ENCODE data around the gene ZPR1.
A peak's percentile ranks its signal among the peaks of the same experiment; 100 is the strongest.

Gene ZPR1

GRCh38 chr11:116796548-116796947 is 8.7 kb upstream of the ZPR1 start:
- no peaks in the 10 kb centered on the region for H3K36me3 ChIP-seq
- no peaks in the 10 kb centered on the region for H4K20me1 ChIP-seq
- no peak overlapping the region for H3K27ac ChIP-seq
- no peak overlapping the region for H3K4me2 ChIP-seq
- no peak overlapping the region for H3K9ac ChIP-seq
- H3K27me3 ChIP-seq, result no peaks in the 10 kb centered on the region
- H3K4me3 ChIP-seq, result no peak overlapping the region
- TF ChIP-seq Cebpa-rat (IDR thresholded peaks at IDR 0.05), result no peak
- H3K4me1 ChIP-seq, result peaks cover 0 to 9% (median 0%) of the 10 kb centered on the region in 10 experiments; a peak in 6 of 20 replicates
- peaks cover 0 to 12% (median 0%) of the 10 kb centered on the region in 11 experiments; a peak in 1 of 22 replicates for H3K9me3 ChIP-seq (replicated peaks in 1 of 11)

- H3K4me1 ChIP-seq, result peaks cover 0 to 15% (median 0%) of the 10 kb centered on the region in 10 experiments; a peak in 6 of 20 replicates
- H3K27me3 ChIP-seq, result no peaks in the 10 kb centered on the region
- peaks cover 0 to 12% (median 0%) of the 10 kb centered on the region in 11 experiments; a peak in 1 of 22 replicates for H3K9me3 ChIP-seq (replicated peaks in 1 of 11)
- no peak overlapping the region for H3K4me2 ChIP-seq
- H4K20me1 ChIP-seq, result no peaks in the 10 kb centered on the region
- no peak overlapping the region for H3K4me3 ChIP-seq
- no peak overlapping the region for H3K27ac ChIP-seq
- no peaks in the 10 kb centered on the region for H3K36me3 ChIP-seq
- no peak overlapping the region for H3K9ac ChIP-seq
- TF ChIP-seq Cebpa-rat (IDR thresholded peaks at IDR 0.05), result no peak
These were observed 7.0 kb upstream of the ZPR1 start for GRCh38 chr11:116794851-116795250.

- peaks cover 0 to 17% (median 4%) of the 10 kb centered on the region in 10 experiments; a peak in 17 of 20 replicates for H3K4me1 ChIP-seq
- no peak overlapping the region for H3K27ac ChIP-seq
- no peak for TF ChIP-seq Cebpa-rat (IDR thresholded peaks at IDR 0.05)
- H3K4me3 ChIP-seq, result no peak overlapping the region
- H4K20me1 ChIP-seq, result no peaks in the 10 kb centered on the region
- H3K36me3 ChIP-seq, result no peaks in the 10 kb centered on the region
- peaks cover 0 to 12% (median 0%) of the 10 kb centered on the region in 11 experiments; a peak in 1 of 22 replicates for H3K9me3 ChIP-seq (replicated peaks in 1 of 11)
- no peaks in the 10 kb centered on the region for H3K27me3 ChIP-seq
- no peak overlapping the region for H3K4me2 ChIP-seq
- no peak overlapping the region for H3K9ac ChIP-seq
These were observed 5.9 kb upstream of the ZPR1 start for GRCh38 chr11:116793772-116794097.

- Histone ChIP-seq H3K4me2 (peak overlapping the region in 2 of 11 experiments; percentile 3 to 30; a peak in 2 of 22 replicates), H3K27me3 (no peaks in the 10 kb centered on the region)
These were observed 5.3 kb upstream of the ZPR1 start for GRCh38 chr11:116792869-116793771.

GRCh38 chr11:116792144-116792868 is 4.5 kb upstream of the ZPR1 start:
- H3K9me3 ChIP-seq (replicated peaks in 1 of 11), result peaks cover 0 to 12% (median 0%) of the 10 kb centered on the region in 11 experiments; a peak in 1 of 22 replicates
- H3K4me2 ChIP-seq, result peak overlapping the region in 2 of 11 experiments; percentile 3 to 30; a peak in 2 of 22 replicates
- H3K9ac ChIP-seq, result no peak overlapping the region
- H3K36me3 ChIP-seq, result no peaks in the 10 kb centered on the region
- no peaks in the 10 kb centered on the region for H3K27me3 ChIP-seq
- H3K4me1 ChIP-seq, result peaks cover 6 to 24% (median 11%) of the 10 kb centered on the region in 10 experiments
- no peak overlapping the region for H3K27ac ChIP-seq
- no peak for TF ChIP-seq Cebpa-rat (IDR thresholded peaks at IDR 0.05)
- no peak overlapping the region for H3K4me3 ChIP-seq
- peaks cover 0 to 2% (median 0%) of the 10 kb centered on the region in 11 experiments; a peak in 3 of 22 replicates for H4K20me1 ChIP-seq

More at GRCh38 chr11:116792869-116793771, 5.3 kb upstream of the ZPR1 start:
- Histone ChIP-seq H3K36me3 (no peaks in the 10 kb centered on the region), H4K20me1 (no peaks in the 10 kb centered on the region), H3K4me3 (no peak overlapping the region), H3K9ac (no peak overlapping the region), H3K4me1 (peaks cover 6 to 23% (median 10%) of the 10 kb centered on the region in 10 experiments), H3K9me3 (replicated peaks in 1 of 11) (peaks cover 0 to 12% (median 0%) of the 10 kb centered on the region in 11 experiments; a peak in 1 of 22 replicates), H3K27ac (no peak overlapping the region)
- no peak for TF ChIP-seq Cebpa-rat (IDR thresholded peaks at IDR 0.05)

- peaks cover 0 to 4% (median 1%) of the 10 kb centered on the region in 11 experiments; a peak in 10 of 22 replicates for H3K36me3 ChIP-seq
- no peaks in the 10 kb centered on the region for H3K27me3 ChIP-seq
- H3K4me2 ChIP-seq, result peak within 1 kb of the TSS in 5 of 11 experiments; percentile 3 to 30 (median 7); a peak in 3 of 22 replicates
- no peak for TF ChIP-seq Cebpa-rat (IDR thresholded peaks at IDR 0.05)
- no peak within 1 kb of the TSS for H3K4me3 ChIP-seq
- no peak within 1 kb of the TSS for H3K9ac ChIP-seq
- no peak within 1 kb of the TSS for H3K27ac ChIP-seq
- peaks cover 0 to 7% (median 0%) of the 10 kb centered on the region in 11 experiments; a peak in 3 of 22 replicates for H4K20me1 ChIP-seq
- H3K9me3 ChIP-seq (replicated peaks in 1 of 11), result peaks cover 0 to 12% (median 0%) of the 10 kb centered on the region in 11 experiments; a peak in 1 of 22 replicates
- H3K4me1 ChIP-seq, result peaks cover 10 to 29% (median 16%) of the 10 kb centered on the region in 10 experiments
These were observed 4.0 kb upstream of the ZPR1 start, which contains the start of gene APOA5 for GRCh38 chr11:116791813-116792143. Gene APOA5, minus strand, starts transcription at chr11:116791879. Its CDS starts 19 bp downstream, at chr11:116791860.

GRCh38 chr11:116791002-116791812 is 3.4 kb upstream of the ZPR1 start:
- peaks cover 0 to 12% (median 0%) of the 10 kb centered on the region in 11 experiments; a peak in 1 of 22 replicates for H3K9me3 ChIP-seq (replicated peaks in 1 of 11)
- H3K4me1 ChIP-seq, result peaks cover 16 to 35% (median 22%) of the 10 kb centered on the region in 10 experiments
- no peak overlapping the region for H3K4me3 ChIP-seq
- H3K27me3 ChIP-seq, result no peaks in the 10 kb centered on the region
- H3K36me3 ChIP-seq, result peaks cover 4 to 10% (median 7%) of the 10 kb centered on the region in 11 experiments; a peak in 21 of 22 replicates
- peaks cover 0 to 13% (median 0%) of the 10 kb centered on the region in 11 experiments; a peak in 4 of 22 replicates for H4K20me1 ChIP-seq
- no peak for TF ChIP-seq Cebpa-rat (IDR thresholded peaks at IDR 0.05)
- no peak overlapping the region for H3K27ac ChIP-seq
- H3K9ac ChIP-seq, result no peak overlapping the region
- peak overlapping the region in 4 of 11 experiments; percentile 4 to 16 (median 10); a peak in 2 of 22 replicates for H3K4me2 ChIP-seq
